ENCODE data around the gene OR10A2.
"Not testable (repeated sequence)": the region's sequence is repeated elsewhere in the genome, so short reads cannot be mapped to it uniquely, and the experiment has no call there.

Gene OR10A2

GRCh38 chr11:6841694-6842093 is 21.2 kb upstream of the OR10A2 start:
- FAIRE-seq, result no peak
- TF ChIP-seq PAX5 (IDR thresholded peaks at IDR 0.05; ENCODE audit: insufficient read depth, low read length, severe bottlenecking) (no peak), SPI1 (IDR thresholded peaks at IDR 0.05; ENCODE audit: low read depth, low read length) (no peak), POLR2A (IDR thresholded peaks at IDR 0.05; ENCODE audit: low read depth, low read length) (no peak), POU2F2 (IDR thresholded peaks at IDR 0.05; ENCODE audit: low read depth, low read length) (no peak), POLR2AphosphoS5 (IDR thresholded peaks at IDR 0.05; ENCODE audit: low read depth, low read length) (no peak)
- no peak for DNase-seq (ENCODE audit: insufficient read length, low spot score)

GRCh38 chr11:6843670-6844069 is 19.2 kb upstream of the OR10A2 start:
- FAIRE-seq (no peak), DNase-seq (ENCODE audit: insufficient read length, low spot score) (no peak)
- no peak for TF ChIP-seq POLR2AphosphoS5 (IDR thresholded peaks at IDR 0.05; ENCODE audit: low read depth, low read length)
- no peak for TF ChIP-seq POLR2A (IDR thresholded peaks at IDR 0.05; ENCODE audit: low read depth, low read length)
- no peak for TF ChIP-seq TAF1 (IDR thresholded peaks at IDR 0.05; ENCODE audit: low read depth, low read length)

- TF ChIP-seq POLR2AphosphoS5 (IDR thresholded peaks at IDR 0.05; ENCODE audit: low read depth, low read length), result no peak
- TF ChIP-seq PAX5 (IDR thresholded peaks at IDR 0.05; ENCODE audit: insufficient read depth, low read length, severe bottlenecking), result no peak
- TF ChIP-seq POU2F2 (IDR thresholded peaks at IDR 0.05; ENCODE audit: low read depth, low read length), result no peak
- TF ChIP-seq TAF1 (IDR thresholded peaks at IDR 0.05; ENCODE audit: low read depth, low read length), result no peak
- TF ChIP-seq POLR2A (IDR thresholded peaks at IDR 0.05; ENCODE audit: low read depth, low read length), result no peak
- TF ChIP-seq SPI1 (IDR thresholded peaks at IDR 0.05; ENCODE audit: low read depth, low read length), result no peak
- FAIRE-seq, result no peak
- DNase-seq (ENCODE audit: insufficient read length, low spot score), result no peak
Measured at GRCh38 chr11:6844356-6844755, 18.5 kb upstream of the OR10A2 start.

GRCh38 chr11:6845383-6845782 is 17.5 kb upstream of the OR10A2 start, which contains the start of gene OR10A5:
TSS of gene OR10A5 (plus strand) at chr11:6845683. CDS start at chr11:6845683, 0 bp downstream.
- TF ChIP-seq SPI1 (IDR thresholded peaks at IDR 0.05; ENCODE audit: low read depth, low read length) (no peak), TAF1 (IDR thresholded peaks at IDR 0.05; ENCODE audit: low read depth, low read length) (no peak), PAX5 (IDR thresholded peaks at IDR 0.05; ENCODE audit: insufficient read depth, low read length, severe bottlenecking) (no peak), POLR2A (IDR thresholded peaks at IDR 0.05; ENCODE audit: low read depth, low read length) (no peak), POLR2AphosphoS5 (IDR thresholded peaks at IDR 0.05; ENCODE audit: low read depth, low read length) (no peak), POU2F2 (IDR thresholded peaks at IDR 0.05; ENCODE audit: low read depth, low read length) (no peak)
- FAIRE-seq, result no peak
- no peak for DNase-seq (ENCODE audit: insufficient read length, low spot score)

GRCh38 chr11:6850526-6850925 is 12.3 kb upstream of the OR10A2 start:
- TF ChIP-seq PAX5 (IDR thresholded peaks at IDR 0.05; ENCODE audit: insufficient read depth, low read length, severe bottlenecking) (no peak), POLR2A (IDR thresholded peaks at IDR 0.05; ENCODE audit: low read depth, low read length) (no peak), TAF1 (IDR thresholded peaks at IDR 0.05; ENCODE audit: low read depth, low read length) (no peak), POU2F2 (IDR thresholded peaks at IDR 0.05; ENCODE audit: low read depth, low read length) (no peak), SPI1 (IDR thresholded peaks at IDR 0.05; ENCODE audit: low read depth, low read length) (no peak), POLR2AphosphoS5 (IDR thresholded peaks at IDR 0.05; ENCODE audit: low read depth, low read length) (no peak)
- DNase-seq (ENCODE audit: insufficient read length, low spot score) (no peak), FAIRE-seq (no peak)

GRCh38 chr11:6854801-6855200 is 8.1 kb upstream of the OR10A2 start:
- not testable (repeated sequence) for FAIRE-seq; DNase-seq (ENCODE audit: insufficient read length, low spot score)

- no peak for FAIRE-seq
- TF ChIP-seq TAF1 (IDR thresholded peaks at IDR 0.05; ENCODE audit: low read depth, low read length) (no peak), POLR2AphosphoS5 (IDR thresholded peaks at IDR 0.05; ENCODE audit: low read depth, low read length) (no peak), PAX5 (IDR thresholded peaks at IDR 0.05; ENCODE audit: insufficient read depth, low read length, severe bottlenecking) (no peak), POU2F2 (IDR thresholded peaks at IDR 0.05; ENCODE audit: low read depth, low read length) (no peak), SPI1 (IDR thresholded peaks at IDR 0.05; ENCODE audit: low read depth, low read length) (no peak), POLR2A (IDR thresholded peaks at IDR 0.05; ENCODE audit: low read depth, low read length) (no peak)
- DNase-seq (ENCODE audit: insufficient read length, low spot score), result no peak
Measured at GRCh38 chr11:6855971-6856541, 6.8 kb upstream of the OR10A2 start.

- no peak for DNase-seq (ENCODE audit: insufficient read length, low spot score)
- TF ChIP-seq SPI1 (IDR thresholded peaks at IDR 0.05; ENCODE audit: low read depth, low read length), result no peak
- no peak for TF ChIP-seq POLR2A (IDR thresholded peaks at IDR 0.05; ENCODE audit: low read depth, low read length)
- no peak for TF ChIP-seq TAF1 (IDR thresholded peaks at IDR 0.05; ENCODE audit: low read depth, low read length)
- TF ChIP-seq POU2F2 (IDR thresholded peaks at IDR 0.05; ENCODE audit: low read depth, low read length), result no peak
- no peak for TF ChIP-seq PAX5 (IDR thresholded peaks at IDR 0.05; ENCODE audit: insufficient read depth, low read length, severe bottlenecking)
- no peak for TF ChIP-seq POLR2AphosphoS5 (IDR thresholded peaks at IDR 0.05; ENCODE audit: low read depth, low read length)
- FAIRE-seq, result no peak
Measured at GRCh38 chr11:6856871-6857270, 6.0 kb upstream of the OR10A2 start.

- FAIRE-seq, result no peak
Measured at GRCh38 chr11:6864438-6864837, 1.6 kb downstream of the OR10A2 start.

GRCh38 chr11:6871278-6871677 is 8.4 kb downstream of the OR10A2 start:
- DNase-seq (ENCODE audit: insufficient read length, low spot score) (no peak), FAIRE-seq (no peak)
- TF ChIP-seq SPI1 (IDR thresholded peaks at IDR 0.05; ENCODE audit: low read depth, low read length), result no peak
- TF ChIP-seq TAF1 (IDR thresholded peaks at IDR 0.05; ENCODE audit: low read depth, low read length), result no peak
- no peak for TF ChIP-seq POLR2AphosphoS5 (IDR thresholded peaks at IDR 0.05; ENCODE audit: low read depth, low read length)
- TF ChIP-seq PAX5 (IDR thresholded peaks at IDR 0.05; ENCODE audit: insufficient read depth, low read length, severe bottlenecking), result no peak
- TF ChIP-seq POLR2A (IDR thresholded peaks at IDR 0.05; ENCODE audit: low read depth, low read length), result no peak
- TF ChIP-seq POU2F2 (IDR thresholded peaks at IDR 0.05; ENCODE audit: low read depth, low read length), result no peak

More at GRCh38 chr11:6864438-6864837, 1.6 kb downstream of the OR10A2 start:
- no peak for DNase-seq (ENCODE audit: insufficient read length, low spot score)
- TF ChIP-seq SPI1 (IDR thresholded peaks at IDR 0.05; ENCODE audit: low read depth, low read length), result no peak
- no peak for TF ChIP-seq POLR2A (IDR thresholded peaks at IDR 0.05; ENCODE audit: low read depth, low read length)
- no peak for TF ChIP-seq POLR2AphosphoS5 (IDR thresholded peaks at IDR 0.05; ENCODE audit: low read depth, low read length)
- TF ChIP-seq TAF1 (IDR thresholded peaks at IDR 0.05; ENCODE audit: low read depth, low read length), result no peak
- TF ChIP-seq PAX5 (IDR thresholded peaks at IDR 0.05; ENCODE audit: insufficient read depth, low read length, severe bottlenecking), result no peak
- TF ChIP-seq POU2F2 (IDR thresholded peaks at IDR 0.05; ENCODE audit: low read depth, low read length), result no peak
